Measurements from ENCODE around the gene PTPRH.
"Not testable (repeated sequence)": the region's sequence is repeated elsewhere in the genome, so short reads cannot be mapped to it uniquely, and the experiment has no call there.

Gene PTPRH

GRCh38 chr19:55176076-55176475 lies 33.2 kb downstream of the PTPRH start:
- no peak for DNase-seq

DNA sequence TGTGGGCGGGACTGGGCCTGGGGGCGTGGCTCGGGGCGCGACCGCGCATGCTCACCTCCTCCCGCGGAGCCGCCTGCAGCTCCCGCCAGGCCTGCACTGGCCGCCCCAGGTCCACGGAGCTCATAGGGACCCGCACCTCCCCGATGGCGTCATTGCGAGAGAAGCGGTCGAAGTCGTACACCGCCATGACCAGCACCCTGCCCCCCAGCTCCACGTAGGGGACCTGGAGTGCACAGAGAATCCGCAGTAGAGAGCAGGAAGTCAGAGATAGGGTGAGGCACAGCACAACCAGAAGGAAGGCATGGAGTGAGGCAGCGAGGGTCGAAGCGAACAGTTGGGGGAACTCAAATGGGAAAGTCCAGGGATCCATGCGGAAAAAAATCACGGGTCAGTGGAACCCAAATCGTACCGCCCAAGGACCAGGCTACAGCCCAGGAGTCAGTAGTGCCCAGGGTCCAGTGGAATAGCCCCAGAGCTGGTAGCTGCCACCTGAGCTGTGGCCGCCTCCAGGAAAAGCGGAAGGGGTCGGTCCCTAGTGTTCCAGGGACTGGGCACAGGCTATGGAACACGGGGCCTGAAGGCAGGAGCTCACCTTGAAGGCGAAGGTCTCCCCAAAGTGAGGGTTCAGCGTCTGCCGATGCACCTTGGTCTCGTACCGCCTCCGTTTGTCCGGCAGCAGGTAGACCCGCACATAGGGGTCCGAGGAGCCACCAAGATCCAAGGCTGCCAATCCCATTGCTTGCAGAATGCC lies 34.0 kb downstream of the PTPRH start:
- DNase-seq: no peak

GRCh38 chr19:55174425-55175116 lies 34.7 kb downstream of the PTPRH start:
- DNase-seq: no peak

GRCh38 chr19:55173714-55174409 lies 35.4 kb downstream of the PTPRH start:
- peak; percentile 72 for DNase-seq

DNA sequence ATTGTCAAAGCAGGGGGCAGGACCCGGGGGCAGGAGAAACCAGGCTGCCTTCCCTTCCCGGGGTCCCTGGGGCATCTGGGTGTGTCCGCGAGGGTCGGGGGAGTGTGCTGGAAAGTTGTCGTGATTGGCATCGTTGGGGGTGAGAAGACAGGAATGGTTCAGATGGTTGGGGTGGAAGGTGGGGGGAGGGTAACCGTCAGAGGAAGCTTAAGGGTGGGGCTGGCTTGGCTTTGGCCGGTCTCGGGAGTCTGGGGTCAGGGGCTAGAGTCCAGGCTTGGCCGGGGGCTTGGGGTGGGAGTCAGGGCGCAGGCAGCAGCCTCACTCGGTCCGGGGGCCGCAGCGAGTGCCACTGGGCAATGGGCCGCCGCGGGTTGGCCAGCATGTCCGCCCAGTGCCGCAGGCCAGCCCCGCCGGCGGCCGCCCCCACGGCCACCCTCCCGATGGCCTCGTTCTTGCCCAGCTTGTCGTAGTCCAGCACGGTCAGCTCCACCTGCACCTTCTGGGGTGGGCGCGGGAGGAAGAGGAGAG lies 36.1 kb downstream of the PTPRH start:
- DNase-seq: no peak

DNA sequence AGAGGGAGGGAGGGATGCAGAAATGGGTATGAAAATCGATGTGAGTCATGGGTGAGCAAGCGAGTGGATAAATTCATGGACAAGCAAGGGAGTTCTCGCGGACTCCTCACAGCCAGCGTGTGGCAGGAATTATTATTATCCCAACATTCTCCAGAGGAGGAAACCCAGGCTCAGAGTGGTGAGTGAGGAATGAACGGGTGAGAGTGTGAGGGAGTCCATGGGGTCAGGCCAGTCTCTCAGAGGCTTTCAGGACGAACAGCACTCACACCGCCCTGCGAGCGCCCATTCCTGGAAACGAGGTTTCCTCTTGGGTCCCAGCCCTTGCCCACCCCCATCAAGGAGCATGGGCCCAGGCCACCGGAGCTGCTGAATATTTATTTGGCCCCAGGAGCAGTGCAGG lies 36.6 kb downstream of the PTPRH start:
- DNase-seq: peak; percentile 76

DNA sequence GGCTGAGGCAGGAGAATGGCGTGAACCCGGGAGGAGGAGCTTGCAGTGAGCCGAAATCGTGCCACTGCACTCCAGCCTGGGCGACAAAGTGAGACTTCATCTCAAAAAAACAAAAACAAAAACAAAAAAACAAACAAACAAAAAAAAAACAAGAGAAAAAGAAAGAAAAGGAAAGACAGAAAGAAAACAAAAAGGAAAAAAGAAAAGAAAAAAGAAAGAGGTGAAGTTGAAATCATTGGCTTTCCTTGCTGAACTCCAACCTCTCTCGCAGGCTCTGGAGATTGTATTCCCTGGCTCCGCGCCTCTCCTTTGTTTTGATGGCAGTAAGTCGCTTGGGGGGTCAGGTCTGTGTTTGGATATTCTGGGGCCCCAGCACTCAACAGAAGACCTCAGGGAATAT lies 37.0 kb downstream of the PTPRH start:
- not testable (repeated sequence) for DNase-seq

DNA sequence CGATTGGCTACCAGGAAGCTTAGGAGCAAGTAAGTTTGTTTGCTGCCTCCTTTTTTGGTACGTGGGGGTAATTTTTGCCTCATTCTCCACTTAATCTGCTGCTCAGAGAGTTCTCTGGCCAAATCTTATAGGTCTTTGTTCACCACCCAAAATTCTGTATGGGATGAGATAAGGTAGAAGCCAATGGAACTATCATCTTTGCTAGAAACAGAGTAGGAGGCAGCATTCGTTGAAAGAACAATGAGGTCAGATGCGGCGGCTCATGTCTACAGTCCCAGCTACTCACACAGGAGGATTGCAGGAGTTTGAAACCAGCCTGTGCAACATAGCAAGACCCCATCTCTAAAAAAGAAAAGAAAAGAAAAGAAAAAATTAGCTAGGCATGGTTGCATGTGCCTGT lies 37.9 kb downstream of the PTPRH start:
- no peak for DNase-seq

DNA sequence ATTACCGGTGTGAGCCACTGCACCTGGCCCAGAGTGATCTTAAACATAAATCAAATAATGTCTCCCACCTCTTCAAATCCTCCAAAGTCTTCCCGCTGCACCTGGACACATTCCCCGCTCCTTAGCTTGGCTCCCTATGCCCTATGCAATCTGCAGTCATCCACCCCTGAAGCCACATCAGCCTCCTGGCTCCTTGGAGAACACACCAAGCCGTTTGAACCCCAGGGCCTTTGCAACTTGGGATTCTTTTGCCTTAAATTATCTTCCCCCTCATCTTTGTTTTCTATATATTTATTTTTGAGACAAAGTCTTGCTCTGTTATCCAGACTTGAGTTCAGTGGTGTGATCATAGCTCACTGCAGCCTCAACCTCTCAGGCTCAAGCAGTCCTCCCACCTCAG lies 40.2 kb downstream of the PTPRH start:
- no peak for DNase-seq

DNA sequence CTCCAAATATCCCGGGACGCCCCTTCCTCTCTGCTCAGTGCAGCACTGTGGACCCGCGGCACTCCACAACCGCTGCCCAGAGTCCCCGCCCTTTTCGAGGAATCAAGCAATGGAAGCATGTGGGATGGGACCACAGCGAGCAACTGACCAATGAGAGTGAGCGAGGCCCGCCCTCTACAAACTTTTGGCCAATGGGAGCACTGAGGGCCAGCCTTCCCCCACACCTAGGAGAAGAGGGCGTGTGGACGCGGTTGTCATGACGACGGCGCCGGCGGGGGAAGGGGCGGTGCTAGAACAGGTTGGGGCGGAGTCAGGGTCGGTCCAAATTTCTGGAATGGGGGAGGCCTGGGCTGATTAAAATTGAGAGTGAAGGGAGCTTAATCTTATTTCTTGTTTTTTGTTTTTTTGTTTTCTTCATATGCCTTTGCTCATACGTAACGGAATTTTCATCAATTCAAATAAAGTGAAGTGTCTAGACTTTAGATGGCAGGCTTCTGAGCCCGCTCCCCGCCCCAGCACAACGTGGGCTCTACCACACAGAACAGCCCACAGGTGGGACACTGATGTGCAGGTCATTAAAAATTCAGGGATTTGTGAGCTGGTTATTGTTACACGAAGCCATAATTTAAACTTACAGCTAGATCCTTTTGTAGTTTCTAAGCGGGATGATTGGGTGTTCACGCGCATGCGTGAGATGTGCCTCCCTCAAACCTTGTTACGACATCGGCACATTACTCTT lies 42.6 kb downstream of the PTPRH start, which contains the start of gene DNAAF3:
DNAAF3 (minus strand) TSS at position 84 of the 739 bp plus-strand sequence. CDS start 200 bp downstream, outside the sequence.
- DNase-seq: peak; percentile 96

- peak; percentile 26 for DNase-seq
Measured at GRCh38 chr19:55165952-55166529, 43.3 kb downstream of the PTPRH start.

GRCh38 chr19:55161571-55162322 lies 47.6 kb downstream of the PTPRH start:
- no peak for DNase-seq

- DNase-seq: no peak
Measured at GRCh38 chr19:55160986-55161365, 48.3 kb downstream of the PTPRH start.

DNA sequence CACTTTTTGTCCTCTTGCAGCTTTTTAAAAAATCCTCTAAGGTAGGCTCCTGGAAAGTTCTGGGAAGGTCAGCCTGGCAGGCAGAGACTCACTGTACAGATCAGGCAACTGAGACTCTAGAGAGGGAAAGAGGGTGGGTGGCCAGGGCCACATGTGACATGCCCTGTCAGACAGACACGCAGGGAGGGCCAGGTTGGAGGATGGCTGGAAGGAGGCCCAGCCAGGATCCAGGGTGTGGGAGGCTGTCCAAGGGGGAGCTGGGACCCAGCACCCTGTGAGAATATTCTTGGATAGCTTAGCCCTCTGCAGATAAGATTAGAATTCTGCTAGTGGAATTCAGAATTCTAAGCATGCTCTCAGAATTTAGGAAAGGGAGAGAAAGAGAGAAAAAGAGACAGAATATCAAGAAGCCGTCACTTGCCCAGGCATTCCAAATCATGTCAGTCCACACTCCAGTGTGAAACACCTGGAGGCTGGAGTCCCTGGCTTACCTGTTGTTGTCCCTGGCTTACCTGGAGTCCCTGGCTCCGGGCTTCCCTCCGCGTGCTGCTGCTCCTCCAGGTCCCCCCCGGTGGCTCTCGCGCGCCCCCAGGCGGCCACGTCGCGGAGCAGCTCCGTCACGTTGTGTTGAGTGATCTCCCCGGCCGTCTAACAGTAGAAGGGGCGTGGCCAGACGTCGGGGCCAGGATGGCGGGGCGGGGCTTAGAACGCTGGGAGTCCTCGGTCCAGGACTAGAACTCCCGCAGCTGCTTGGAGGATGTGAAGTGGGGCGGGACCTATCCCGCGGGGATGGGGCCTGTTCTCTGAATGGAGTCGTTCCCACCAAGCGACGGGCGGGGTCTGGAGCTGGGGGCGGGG lies 48.9 kb downstream of the PTPRH start:
- DNase-seq: peak; percentile 87

GRCh38 chr19:55158848-55159749 lies 50.2 kb downstream of the PTPRH start:
- peak; percentile 49 for DNase-seq

DNA sequence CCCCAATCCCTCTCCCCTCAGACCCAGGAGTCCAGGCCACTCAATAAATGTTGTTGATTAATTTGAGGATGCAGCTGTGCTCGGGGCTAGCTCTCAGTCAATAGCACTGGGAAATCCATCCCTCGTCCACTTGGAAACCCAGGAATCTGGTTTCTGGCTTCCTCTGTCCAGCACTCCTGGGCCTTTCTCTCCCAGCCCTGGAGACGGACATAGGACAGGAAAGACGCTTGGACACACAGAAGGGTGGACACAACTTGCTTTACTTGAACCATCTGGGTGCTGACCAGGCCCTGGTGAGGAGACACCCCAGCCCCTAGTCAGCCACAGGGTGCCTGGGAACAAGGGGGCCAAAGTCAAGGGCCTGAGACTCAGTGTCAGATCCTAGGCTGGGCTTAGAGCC lies 50.9 kb downstream of the PTPRH start:
- no peak for DNase-seq

DNA sequence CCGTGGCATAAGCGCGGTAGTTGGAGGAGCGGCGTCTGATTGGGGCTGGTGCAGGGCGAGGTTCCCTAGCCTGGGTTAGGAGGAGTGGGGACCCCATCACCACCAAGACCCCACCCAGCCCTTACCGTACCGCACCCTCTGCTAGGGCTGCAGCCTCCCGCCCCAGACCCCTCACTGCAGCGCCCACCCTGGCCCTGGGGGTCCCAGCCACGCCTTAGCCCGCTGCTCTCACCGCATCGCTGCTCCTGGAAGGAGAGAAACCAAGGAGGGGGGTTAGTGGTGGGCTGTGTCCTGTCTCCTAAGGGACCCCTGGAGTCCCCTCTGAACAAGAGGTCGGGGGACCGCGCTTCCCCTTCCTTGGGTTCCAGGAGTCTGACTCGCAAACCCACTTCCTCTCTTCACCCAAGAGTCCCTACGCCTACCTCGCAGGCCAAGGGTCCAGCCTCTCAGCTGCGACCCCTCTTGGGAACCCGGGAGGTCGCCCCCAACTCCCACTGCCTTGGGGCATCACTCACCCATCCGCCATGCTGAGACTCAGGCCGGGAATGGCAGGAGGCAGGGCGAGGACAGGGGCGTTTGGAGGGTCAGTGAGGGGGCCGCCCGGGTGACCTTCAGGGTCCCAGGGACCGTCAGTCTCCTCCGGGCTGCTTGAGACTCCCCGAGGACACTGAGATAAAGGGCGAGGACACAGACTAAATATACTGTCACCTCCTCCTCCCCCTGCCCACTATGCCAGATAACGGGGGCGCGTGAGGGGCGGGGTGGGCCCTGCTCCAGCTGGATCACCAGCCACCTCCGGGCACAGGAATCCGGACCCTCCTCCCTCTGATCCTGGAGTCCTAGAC lies 52.0 kb downstream of the PTPRH start, which contains the start of gene TNNI3:
TNNI3 (minus strand) TSS at position 669 of the 845 bp plus-strand sequence; CDS start at position 526, 143 bp downstream.
- DNase-seq: no peak

All from HCEC 1CT (cell line).